Tibial nerve (tissue), 4 donors: Measurements from ENCODE around the gene FRMD4B. TPM values are rescaled to one million over a fixed set of nuclear protein-coding genes. Genes with fewer than 3 reads are reported as not detected.

Source experiments
- DNase-seq, 2 donors: peaks; one replicate each; pipeline ENCODE4 v3.0.0-alpha.2; 2019; ENCODE audit warnings: low spot score in 2 of 2
- H3K27ac ChIP-seq, 4 donors: fragments of 200-600 bp; sonication (generic) in 3 of 4; one replicate each; pipeline ENCODE4 v1.5.1; 2017 to 2019; ENCODE audit warnings: mild to moderate bottlenecking in 1 of 4
- H3K27me3 ChIP-seq, 2 donors: fragments of 200-600 bp; sonication (generic) in 1 of 2; one replicate each; pipeline versions ENCODE4 v1.5.1 to v1.6.0; 2017 to 2019
- H3K36me3 ChIP-seq, 3 donors: fragments of 200-600 bp; sonication (generic); one replicate each; pipeline ENCODE4 v1.5.1; 2018 to 2019
- H3K4me1 ChIP-seq, 4 donors: fragments of 200-600 bp; sonication (generic) in 3 of 4; one replicate each; pipeline ENCODE4 v1.5.1; 2017 to 2019
- H3K4me3 ChIP-seq, 4 donors: fragments of 200-600 bp; sonication (generic) in 3 of 4; one replicate each; pipeline ENCODE4 v1.5.1; 2017 to 2019; ENCODE audit warnings: mild to moderate bottlenecking in 1 of 4, moderate library complexity in 1 of 4
- H3K9me3 ChIP-seq, 4 donors: fragments of 200-600 bp; sonication (generic) in 3 of 4; one replicate each; pipeline ENCODE4 v1.5.1; 2017 to 2019
- CTCF ChIP-seq, 5 experiments: fragments of 200-600 bp in 3 of 5; fragments of 450-650 bp in 2 of 5; sonication (generic) in 3 of 5; IDR thresholded peaks; one replicate each; pipeline ENCODE4 v1.5.1; 2016 to 2019; ENCODE audit warnings: antibody characterized with exemption in 5 of 5, mild to moderate bottlenecking in 3 of 5, moderate library complexity in 2 of 5
- EP300 ChIP-seq, 2 donors: sonication (generic); formaldehyde crosslinking; IDR thresholded peaks; one replicate each; pipeline ENCODE4 v1.6.1; 2017; ENCODE audit warnings: antibody characterized with exemption in 2 of 2, mild to moderate bottlenecking in 1 of 2
- POLR2A ChIP-seq, 2 donors: fragments of 450-650 bp; IDR thresholded peaks; one replicate each; pipeline ENCODE4 v1.6.1; 2017; ENCODE audit warnings: antibody characterized with exemption in 2 of 2, mild to moderate bottlenecking in 2 of 2, moderate library complexity in 2 of 2
- WGBS, 2 donors: methylation state at CpG; one replicate each; pipeline ENCODE4 v1.1.5; 2018; 5-methylcytosine and 5-hydroxymethylcytosine counted together
- total RNA-seq, 4 donors: library from RNA; depleted of rRNA; stranded (reverse); fragments of >200 nt; gene quantifications; one replicate each; pipeline ENCODE4 v1.1.0, GENCODE V29; 2016

Gene FRMD4B
- total RNA-seq, 4 donors from 2014 or later = 41.7 to 62.1 (median 56.1) TPM

DNA sequence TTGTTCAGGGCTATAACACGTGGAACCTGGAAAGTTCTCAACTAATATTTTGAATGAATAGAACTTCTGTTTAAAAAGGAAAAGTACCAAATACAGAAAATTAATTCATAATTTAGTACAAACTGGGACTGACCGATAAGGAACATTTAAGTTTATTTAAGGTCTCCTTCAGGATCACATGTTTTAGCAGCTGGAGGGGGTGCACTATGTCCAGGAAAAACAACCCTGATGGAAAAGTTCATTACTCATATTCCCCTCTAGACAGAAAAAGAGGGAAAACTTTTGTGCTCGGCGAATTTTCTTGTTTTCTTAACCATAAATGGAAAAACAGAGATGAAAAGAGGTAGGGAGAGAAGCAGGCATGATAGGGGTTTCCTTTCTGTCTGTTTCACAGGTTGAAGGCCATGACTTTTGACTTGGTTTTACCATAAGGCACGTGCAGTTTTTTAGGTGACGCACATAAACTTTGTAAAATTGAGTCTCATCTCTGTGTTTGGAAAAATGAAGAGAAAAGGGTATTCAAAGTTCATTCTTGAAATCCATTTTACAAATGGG, 26.5 kb downstream of the FRMD4B start:
- Histone ChIP-seq H3K27ac (peak overlapping the region in 2 of 4 donors; percentile 16 to 30), H3K36me3 (no peaks in the 10 kb centered on the region), H3K27me3 (no peaks in the 10 kb centered on the region), H3K4me3 (no peak overlapping the region), H3K4me1 (peaks cover 0 to 26% (median 0%) of the 10 kb centered on the region in 4 donors), H3K9me3 (peaks cover 0 to 4% (median 0%) of the 10 kb centered on the region in 4 donors)
- WGBS, 2 donors = 56 to 57% methylated on average over 6 of the region's 6 CpGs
- TF ChIP-seq EP300 (IDR thresholded peaks at IDR 0.05) = no peak
- TF ChIP-seq CTCF (IDR thresholded peaks at IDR 0.05) = no peak
- TF ChIP-seq POLR2A (IDR thresholded peaks at IDR 0.05) = no peak
- DNase-seq = no peak

- peaks cover 0 to 34% (median 0%) of the 10 kb centered on the region in 4 donors for H3K4me1 ChIP-seq
- H3K27ac ChIP-seq = no peak overlapping the region
- no peak for DNase-seq
- no peaks in the 10 kb centered on the region for H3K36me3 ChIP-seq
- WGBS, 2 donors = 26 to 42% methylated on average over 2 of the region's 2 CpGs
- peaks cover 0 to 4% (median 0%) of the 10 kb centered on the region in 4 donors for H3K9me3 ChIP-seq
- no peak overlapping the region for H3K4me3 ChIP-seq
- H3K27me3 ChIP-seq = no peaks in the 10 kb centered on the region
- TF ChIP-seq EP300 (IDR thresholded peaks at IDR 0.05) = no peak
- no peak for TF ChIP-seq POLR2A (IDR thresholded peaks at IDR 0.05)
- TF ChIP-seq CTCF (IDR thresholded peaks at IDR 0.05) = no peak
Measured at GRCh38 chr3:69357196-69357595, 28.7 kb downstream of the FRMD4B start.

- TF ChIP-seq CTCF (IDR thresholded peaks at IDR 0.05) (no peak), POLR2A (IDR thresholded peaks at IDR 0.05) (no peak), EP300 (IDR thresholded peaks at IDR 0.05) (no peak)
- DNase-seq = no peak
- Histone ChIP-seq H3K27ac (no peak overlapping the region), H3K27me3 (no peaks in the 10 kb centered on the region), H3K36me3 (no peaks in the 10 kb centered on the region), H3K9me3 (peaks cover 0 to 4% (median 0%) of the 10 kb centered on the region in 4 donors), H3K4me1 (peaks cover 0 to 31% (median 0%) of the 10 kb centered on the region in 4 donors), H3K4me3 (no peak overlapping the region)
- WGBS, 2 donors = 73 to 74% methylated on average over 2 of the region's 2 CpGs
Measured at GRCh38 chr3:69354948-69355347, 30.9 kb downstream of the FRMD4B start.

- Histone ChIP-seq H3K9me3 (no peaks in the 10 kb centered on the region), H3K27ac (peak overlapping the region in 3 of 4 donors; percentile 13 to 65 (median 42)), H3K4me3 (peak overlapping the region in 1 of 4 donors; percentile 42), H3K36me3 (no peaks in the 10 kb centered on the region), H3K4me1 (peaks cover 0 to 24% (median 0%) of the 10 kb centered on the region in 4 donors), H3K27me3 (no peaks in the 10 kb centered on the region)
- TF ChIP-seq CTCF (IDR thresholded peaks at IDR 0.05) (no peak), EP300 (IDR thresholded peaks at IDR 0.05) (peak in 1 of 2 donors; percentile 63), POLR2A (IDR thresholded peaks at IDR 0.05) (no peak)
- no peak for DNase-seq
- WGBS, 2 donors = 48 to 53% methylated on average over 15 of the region's 15 CpGs
Measured at GRCh38 chr3:69353503-69353902, 32.4 kb downstream of the FRMD4B start.

DNA sequence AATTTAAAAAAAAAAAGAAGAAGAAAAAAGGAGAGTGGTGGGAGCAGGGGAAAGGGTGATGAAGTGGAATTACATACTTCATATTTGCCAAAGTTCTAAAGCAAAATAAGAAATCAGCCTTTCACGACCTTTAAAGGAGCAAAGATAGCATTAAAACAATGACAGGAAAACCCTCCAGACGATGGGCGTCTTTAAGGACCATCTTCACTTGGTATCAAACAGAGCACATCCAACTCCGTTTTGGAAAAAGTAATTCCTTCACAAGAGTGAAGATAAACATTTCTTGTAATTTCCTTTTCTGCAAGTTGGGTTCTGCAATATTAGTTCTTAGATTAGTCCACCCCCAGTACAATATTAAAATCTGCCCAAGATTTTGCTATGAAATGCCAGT, 32.8 kb downstream of the FRMD4B start:
- Histone ChIP-seq H3K4me3 (peak overlapping the region in 1 of 4 donors; percentile 42), H3K9me3 (no peaks in the 10 kb centered on the region), H3K36me3 (no peaks in the 10 kb centered on the region), H3K27ac (peak overlapping the region in 3 of 4 donors; percentile 13 to 65 (median 42)), H3K4me1 (peaks cover 0 to 24% (median 0%) of the 10 kb centered on the region in 4 donors), H3K27me3 (no peaks in the 10 kb centered on the region)
- no peak for DNase-seq
- WGBS, 2 donors = 60 to 62% methylated on average over 4 of the region's 4 CpGs
- no peak for TF ChIP-seq POLR2A (IDR thresholded peaks at IDR 0.05)
- TF ChIP-seq EP300 (IDR thresholded peaks at IDR 0.05) = no peak
- TF ChIP-seq CTCF (IDR thresholded peaks at IDR 0.05) = no peak
